Skin of body (tissue), 2 donors: ENCODE results near the gene ZDHHC24. TPM values are rescaled to one million over a fixed set of nuclear protein-coding genes. Genes with fewer than 3 reads are reported as not detected.

ENCODE experiments used
- DNase-seq: peaks from one replicate; lab custom pipeline; 2025; lab: John Stamatoyannopoulos, UW
- total RNA-seq: library from RNA; depleted of rRNA; stranded (reverse); fragments of >200 nt; gene quantifications from one replicate; pipeline ENCODE4 v1.2.3, GENCODE V29; 2014

The ZDHHC24 gene
- total RNA-seq, 1 donor from 2014 or later: 4.3 TPM

DNA sequence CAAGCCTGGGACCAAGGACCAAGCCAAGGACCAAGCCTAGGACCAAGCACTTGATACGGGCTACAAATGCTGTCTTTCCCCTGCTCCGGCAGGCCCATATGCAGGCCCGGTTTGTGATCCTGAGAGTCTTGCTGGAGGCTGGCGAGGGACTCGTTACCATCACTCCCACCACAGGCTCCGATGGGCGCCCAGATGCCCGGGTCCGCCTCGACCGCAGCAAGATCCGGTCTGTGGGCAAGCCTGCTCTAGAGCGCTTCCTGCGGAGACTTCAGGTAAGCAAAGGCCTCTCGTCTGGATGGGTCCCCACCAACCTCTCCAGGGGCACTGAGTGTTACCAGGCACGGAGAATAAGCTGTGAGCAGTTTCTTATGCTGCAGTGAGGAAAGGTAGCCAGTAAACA, 48.6 kb downstream of the ZDHHC24 start:
- DNase-seq: no peak

DNA sequence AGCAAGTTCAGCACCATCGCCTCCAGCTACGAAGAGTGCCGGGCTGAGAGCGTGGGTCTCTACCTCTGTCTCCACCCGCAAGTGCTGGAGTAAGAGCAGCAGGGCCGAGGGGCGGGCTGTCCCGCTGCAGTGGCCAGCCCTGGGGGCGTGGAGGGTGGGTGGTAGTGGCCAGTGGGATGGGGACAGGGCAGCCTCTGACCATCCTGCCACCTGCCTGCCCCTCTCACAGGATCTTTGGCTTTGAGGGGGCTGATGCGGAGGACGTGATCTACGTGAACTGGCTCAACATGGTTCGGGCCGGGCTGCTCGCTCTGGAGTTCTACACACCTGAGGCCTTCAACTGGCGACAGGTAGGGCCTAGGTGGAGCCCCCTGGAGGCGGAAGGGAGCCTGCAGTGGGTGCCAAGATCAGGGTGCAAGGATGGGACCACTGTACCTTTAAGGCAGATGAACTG, 50.4 kb downstream of the ZDHHC24 start:
- no peak for DNase-seq

DNA sequence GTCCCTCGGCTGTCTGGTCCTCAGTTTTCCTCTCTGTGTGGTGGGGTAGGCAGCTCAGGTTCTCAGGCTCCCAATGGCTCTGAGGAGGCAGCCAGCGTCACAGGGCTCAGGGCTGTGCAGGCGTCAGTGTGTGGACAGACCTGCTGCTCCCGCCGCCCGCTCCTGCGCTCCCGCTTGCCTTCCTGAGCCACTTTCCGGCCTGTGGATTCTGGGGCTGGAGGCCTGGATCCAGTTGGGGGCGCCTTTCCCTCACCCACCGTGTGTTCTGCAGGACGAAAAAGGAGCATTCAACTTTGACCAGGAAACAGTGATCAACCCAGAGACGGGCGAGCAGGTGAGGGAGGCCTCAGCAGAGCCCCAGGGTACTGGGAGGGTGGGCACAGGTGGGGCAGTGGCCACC, 50.9 kb downstream of the ZDHHC24 start:
- no peak for DNase-seq

GRCh38 chr11:66494458-66494857, 51.4 kb downstream of the ZDHHC24 start:
- DNase-seq: no peak

DNA sequence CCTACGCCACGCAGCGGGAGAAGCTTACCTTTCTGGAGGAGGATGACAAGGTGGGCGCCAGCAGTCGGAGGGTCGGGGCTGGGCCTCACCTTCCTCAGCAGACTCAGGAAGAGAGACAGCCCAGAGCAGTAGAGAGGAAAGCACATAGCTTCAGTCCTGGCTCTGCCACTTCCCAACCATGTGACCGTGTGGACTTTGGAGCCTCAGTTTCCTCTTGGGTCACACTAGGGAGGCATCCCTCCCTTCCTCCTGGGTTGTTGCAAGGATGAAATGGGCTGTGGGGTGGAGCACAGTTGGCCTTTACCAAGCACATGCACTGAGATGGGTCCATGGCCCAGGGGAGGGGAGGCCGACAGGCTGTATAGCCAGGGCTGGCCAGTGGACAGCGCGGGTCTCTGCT, 52.7 kb downstream of the ZDHHC24 start:
- no peak for DNase-seq

DNA sequence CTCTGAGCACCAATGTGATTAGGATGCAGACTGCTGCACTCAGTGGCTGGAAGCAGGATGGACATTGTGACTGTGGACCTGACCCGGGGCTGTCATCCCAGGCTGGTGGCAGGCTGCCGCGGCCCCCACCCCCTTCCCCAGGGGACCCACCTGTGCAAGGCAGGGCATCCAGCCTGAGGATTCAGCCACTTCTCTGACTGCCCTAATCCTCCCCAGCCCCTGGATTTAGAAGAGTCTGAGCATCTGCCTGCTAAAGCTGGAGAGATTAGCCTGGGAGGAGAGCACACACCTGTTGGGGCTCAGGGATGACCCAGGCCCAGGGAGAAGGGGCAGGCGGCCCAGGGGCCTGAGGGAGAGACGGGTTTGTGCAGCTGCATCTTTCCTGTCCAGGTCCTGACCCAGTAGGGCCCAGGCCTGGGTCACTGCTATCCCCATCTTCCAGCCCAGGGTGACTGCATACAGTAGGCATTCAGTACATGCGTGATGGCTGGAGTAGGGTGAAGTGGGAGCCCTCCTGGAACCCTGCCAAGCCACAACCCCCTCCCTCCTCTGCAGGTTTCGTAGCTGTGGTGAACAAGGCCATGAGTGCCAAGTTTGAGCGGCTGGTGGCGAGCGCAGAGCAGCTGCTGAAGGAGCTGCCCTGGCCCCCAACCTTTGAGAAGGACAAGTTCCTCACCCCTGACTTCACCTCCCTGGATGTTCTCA, 53.5 kb downstream of the ZDHHC24 start:
- DNase-seq: no peak

DNA sequence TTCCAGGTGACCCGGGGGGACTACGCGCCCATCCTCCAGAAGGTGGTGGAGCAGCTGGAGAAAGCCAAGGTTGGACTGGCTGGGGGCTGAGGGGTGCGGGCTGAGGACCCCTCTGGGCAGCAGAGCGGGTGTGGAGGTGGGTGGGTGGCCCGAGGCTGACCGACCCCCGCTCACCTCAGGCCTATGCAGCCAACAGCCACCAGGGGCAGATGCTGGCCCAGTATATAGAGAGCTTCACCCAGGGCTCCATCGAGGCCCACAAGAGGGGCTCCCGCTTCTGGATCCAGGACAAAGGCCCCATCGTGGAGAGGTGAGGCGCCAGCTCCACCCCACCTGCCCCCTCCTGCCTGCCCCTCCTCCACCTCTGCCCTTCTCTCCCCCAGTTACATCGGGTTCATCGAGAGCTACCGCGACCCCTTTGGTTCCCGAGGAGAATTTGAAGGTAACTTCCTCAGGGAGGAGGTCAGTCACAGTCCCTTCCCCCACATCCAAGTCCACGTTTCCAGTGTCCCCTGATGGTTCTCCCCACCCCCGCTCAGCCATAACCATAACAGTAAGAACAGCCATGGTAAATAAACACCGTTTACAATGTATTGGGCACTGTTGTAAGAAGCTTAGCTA, 54.4 kb downstream of the ZDHHC24 start:
- DNase-seq: no peak

GRCh38 chr11:66489636-66490035, 56.2 kb downstream of the ZDHHC24 start:
- no peak for DNase-seq

GRCh38 chr11:66488957-66489356, 56.9 kb downstream of the ZDHHC24 start:
- DNase-seq: no peak

DNA sequence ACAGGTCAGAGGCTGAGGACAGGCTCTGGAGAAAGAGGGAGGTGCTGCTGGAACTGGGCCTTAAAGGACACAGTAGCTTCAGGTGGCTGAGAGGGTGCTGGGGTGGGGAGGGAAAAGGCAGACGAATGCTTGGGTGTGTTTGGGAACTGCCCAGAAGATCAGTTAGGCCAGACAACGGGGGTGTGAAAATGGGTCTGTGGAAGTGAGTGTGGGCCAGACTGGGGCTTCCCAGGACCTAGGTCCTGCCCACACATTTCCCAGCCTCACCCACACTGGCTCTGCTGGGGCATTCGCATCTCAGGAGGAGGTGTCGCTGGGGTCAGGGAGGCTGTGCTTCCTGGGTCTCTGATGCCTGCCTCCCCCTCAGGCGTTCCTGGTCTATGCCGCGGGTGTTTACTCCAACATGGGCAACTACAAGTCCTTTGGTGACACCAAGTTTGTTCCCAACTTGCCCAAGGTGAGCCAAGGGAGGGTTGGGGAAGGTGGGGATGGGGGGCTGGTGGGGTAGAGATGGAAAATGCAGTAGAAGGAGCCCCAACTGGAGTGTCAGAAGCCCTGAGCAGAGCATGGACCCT, 61.0 kb downstream of the ZDHHC24 start:
- DNase-seq: no peak

GRCh38 chr11:66480117-66480938, 65.5 kb downstream of the ZDHHC24 start, which contains the start of gene DPP3:
DPP3 (plus strand) TSS chr11:66480434; CDS start chr11:66482201, 1,767 bp downstream.
- peak; percentile 93 for DNase-seq

DNA sequence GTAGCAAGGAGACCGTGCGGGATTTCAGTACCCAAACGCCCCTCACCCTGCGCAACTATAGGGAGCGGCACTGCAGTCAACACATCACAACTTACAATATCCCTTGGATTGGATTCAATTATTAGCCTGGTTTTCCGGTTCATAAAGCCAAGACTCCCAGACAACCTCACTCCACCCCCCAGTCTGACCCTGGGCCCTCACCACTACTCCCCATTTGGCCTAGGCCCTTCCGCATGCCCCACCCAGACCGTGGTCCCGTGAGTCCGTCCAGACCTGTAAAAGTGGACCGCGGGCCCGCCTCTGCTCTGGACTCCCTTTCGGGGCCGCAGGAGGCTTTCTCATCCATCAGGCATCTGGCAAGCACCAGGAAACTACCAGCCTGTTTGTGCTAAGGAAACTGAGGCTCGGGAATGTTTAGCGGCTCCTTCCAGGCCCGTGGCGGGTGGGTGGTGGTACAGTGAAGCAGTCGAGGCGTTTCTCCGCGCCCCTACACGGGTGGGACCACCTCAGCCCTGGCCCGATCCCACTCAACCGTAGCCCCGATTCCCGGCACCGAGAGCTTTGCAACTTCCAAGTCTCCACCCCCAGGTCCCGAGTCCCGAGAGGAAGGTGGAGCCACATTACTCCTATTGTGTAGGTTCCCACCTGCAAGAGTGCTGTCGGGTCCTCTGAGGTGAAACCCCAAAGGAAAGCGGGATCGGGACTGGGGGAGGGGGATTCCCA, 66.3 kb downstream of the ZDHHC24 start:
- DNase-seq: peak; percentile 76

- DNase-seq: no peak
These were observed 67.0 kb downstream of the ZDHHC24 start for GRCh38 chr11:66478729-66479393.

DNA sequence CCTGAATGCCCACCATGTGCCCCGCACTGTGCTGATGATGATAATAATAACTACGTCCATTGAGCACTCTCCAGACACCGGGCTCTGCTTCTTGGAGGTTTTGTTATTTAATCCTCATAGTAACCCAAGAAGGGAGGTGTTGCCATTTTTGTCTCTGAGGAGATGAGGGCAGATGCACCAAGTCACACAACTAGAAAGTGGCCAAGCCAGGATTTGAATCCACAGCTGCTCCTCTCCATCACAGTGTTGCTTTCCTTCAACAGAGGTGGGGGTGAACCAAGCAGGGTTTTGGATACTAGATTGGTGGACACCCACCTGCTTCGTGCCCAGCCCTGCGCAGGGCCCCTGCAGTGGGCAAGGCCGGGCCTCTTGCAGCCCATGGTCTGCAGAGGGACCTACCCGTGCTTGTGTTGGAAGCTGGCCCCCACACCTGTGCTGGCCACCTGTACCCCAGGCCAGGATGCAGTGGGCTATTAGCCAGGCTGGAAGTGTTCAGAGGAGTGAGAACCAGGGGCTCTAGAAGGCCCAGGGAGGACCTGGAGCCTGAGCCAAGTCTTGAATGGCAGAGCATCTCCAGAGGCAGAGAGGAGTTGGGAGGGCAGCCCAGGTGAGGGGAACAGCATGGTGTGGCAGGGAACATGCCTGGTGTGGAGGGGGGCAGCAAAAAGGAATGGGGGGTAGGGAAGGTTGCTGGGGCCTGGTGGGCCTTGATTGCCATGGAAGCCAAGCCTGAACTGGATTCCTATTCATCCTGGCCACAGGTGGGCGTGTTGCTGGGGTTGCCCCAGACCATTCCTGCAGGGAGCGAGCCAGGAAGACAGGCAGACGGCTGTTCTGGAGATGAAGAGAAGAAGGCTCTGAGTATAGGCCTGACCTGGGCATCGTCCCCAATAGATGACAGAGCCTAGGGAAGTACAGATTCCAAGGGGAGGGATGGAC, 68.3 kb downstream of the ZDHHC24 start:
- DNase-seq: no peak

GRCh38 chr11:66476841-66477251, 69.0 kb downstream of the ZDHHC24 start:
- DNase-seq: no peak

GRCh38 chr11:66476173-66476840, 69.5 kb downstream of the ZDHHC24 start:
- DNase-seq: no peak

GRCh38 chr11:66475349-66476172, 70.3 kb downstream of the ZDHHC24 start:
- DNase-seq: no peak
